NCI-H2029 (cell line): ENCODE measurements around the gene ZC3H18.

Experiments used
- DNase-seq: peaks from one replicate; lab custom pipeline; 2025; lab: John Stamatoyannopoulos, UW

Gene ZC3H18

GRCh38 chr16:88581033-88581432, 10.8 kb downstream of the ZC3H18 start:
- DNase-seq: no peak

- DNase-seq: no peak
Measured at GRCh38 chr16:88582912-88583575, 12.8 kb downstream of the ZC3H18 start.

- DNase-seq: no peak
Measured at GRCh38 chr16:88584676-88585075, 14.5 kb downstream of the ZC3H18 start.

- DNase-seq: no peak
Measured at GRCh38 chr16:88585269-88585668, 15.1 kb downstream of the ZC3H18 start.

- no peak for DNase-seq
Measured at GRCh38 chr16:88585927-88586581, 15.9 kb downstream of the ZC3H18 start.

GRCh38 chr16:88588148-88588547, 17.9 kb downstream of the ZC3H18 start:
- DNase-seq: no peak

- no peak for DNase-seq
Measured at GRCh38 chr16:88588754-88589153, 18.6 kb downstream of the ZC3H18 start.

- no peak for DNase-seq
Measured at GRCh38 chr16:88589441-88589840, 19.2 kb downstream of the ZC3H18 start.

- DNase-seq: no peak
Measured at GRCh38 chr16:88591577-88592021, 21.4 kb downstream of the ZC3H18 start.

- DNase-seq: no peak
Measured at GRCh38 chr16:88593061-88593460, 22.9 kb downstream of the ZC3H18 start.

- DNase-seq: no peak
Measured at GRCh38 chr16:88593489-88593888, 23.3 kb downstream of the ZC3H18 start.

GRCh38 chr16:88593910-88594309, 23.7 kb downstream of the ZC3H18 start:
- DNase-seq: no peak

- DNase-seq: no peak
Measured at GRCh38 chr16:88595101-88595500, 24.9 kb downstream of the ZC3H18 start.

- DNase-seq: no peak
Measured at GRCh38 chr16:88595921-88596320, 25.7 kb downstream of the ZC3H18 start.

GRCh38 chr16:88596483-88596882, 26.3 kb downstream of the ZC3H18 start:
- no peak for DNase-seq

- DNase-seq: no peak
Measured at GRCh38 chr16:88597856-88598491, 27.8 kb downstream of the ZC3H18 start.

GRCh38 chr16:88599092-88599733, 29.0 kb downstream of the ZC3H18 start:
- no peak for DNase-seq

- DNase-seq: no peak
Measured at GRCh38 chr16:88599825-88600538, 29.8 kb downstream of the ZC3H18 start.

- no peak for DNase-seq
Measured at GRCh38 chr16:88600539-88600896, 30.3 kb downstream of the ZC3H18 start.

GRCh38 chr16:88601313-88602036, 31.3 kb downstream of the ZC3H18 start:
- no peak for DNase-seq

- DNase-seq: no peak
Measured at GRCh38 chr16:88602091-88602490, 31.9 kb downstream of the ZC3H18 start.
